ENCODE results near the gene FIG4.

Gene FIG4

GRCh38 chr6:109690737-109691621 lies at the start of gene FIG4, which contains the start of gene AK9:
TSS of gene FIG4 (plus strand) at chr6:109691296. CDS start at chr6:109691436, 140 bp downstream.
TSS of gene AK9 (minus strand) at chr6:109691202. CDS start at chr6:109675745, 15,457 bp downstream.
- DNase-seq: peak; percentile 92

DNA sequence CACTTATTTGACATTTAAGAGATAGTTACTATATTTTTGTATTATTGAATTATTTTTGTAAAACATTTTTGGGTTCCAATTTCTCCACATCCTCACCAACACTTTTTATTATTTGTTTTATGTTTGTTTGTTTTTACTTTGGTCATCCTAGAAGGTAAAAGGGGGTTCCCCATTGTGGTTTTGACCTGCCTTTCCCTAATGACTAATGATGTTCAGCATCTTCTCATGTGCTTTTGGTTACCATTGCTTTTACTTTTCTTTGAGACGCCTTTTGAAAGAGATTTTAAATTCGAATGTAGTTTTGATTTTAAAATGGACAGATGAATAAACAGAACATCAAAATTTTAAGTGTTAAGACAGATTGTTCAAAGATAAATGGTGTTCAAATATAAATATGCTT lies 47.0 kb upstream of the FIG4 start:
- no peak for DNase-seq

- no peak for DNase-seq
These were observed 37.8 kb upstream of the FIG4 start for GRCh38 chr6:109653264-109653663.

GRCh38 chr6:109655761-109656262 lies 35.3 kb upstream of the FIG4 start:
- DNase-seq: no peak

GRCh38 chr6:109660526-109661320 lies 30.4 kb upstream of the FIG4 start:
- no peak for DNase-seq

DNA sequence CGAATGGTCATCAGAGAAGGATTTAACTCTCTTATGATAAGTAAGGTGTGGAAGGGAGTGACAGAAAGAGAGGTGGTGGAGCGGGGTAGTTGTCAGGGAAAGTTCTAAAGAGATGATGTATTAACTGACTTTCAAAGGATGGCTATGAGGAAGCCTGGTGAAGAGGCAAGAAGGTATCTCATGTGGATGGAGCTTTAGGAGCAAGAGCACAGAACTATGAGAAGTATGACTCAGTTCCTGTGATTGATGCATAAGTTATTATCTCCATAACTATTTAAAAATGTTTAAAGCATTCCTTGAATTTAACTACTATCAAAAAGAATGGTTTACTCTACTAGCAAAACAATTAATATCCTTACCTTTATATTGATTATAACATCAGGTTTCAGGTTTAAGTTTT lies 28.9 kb upstream of the FIG4 start:
- DNase-seq: no peak

DNA sequence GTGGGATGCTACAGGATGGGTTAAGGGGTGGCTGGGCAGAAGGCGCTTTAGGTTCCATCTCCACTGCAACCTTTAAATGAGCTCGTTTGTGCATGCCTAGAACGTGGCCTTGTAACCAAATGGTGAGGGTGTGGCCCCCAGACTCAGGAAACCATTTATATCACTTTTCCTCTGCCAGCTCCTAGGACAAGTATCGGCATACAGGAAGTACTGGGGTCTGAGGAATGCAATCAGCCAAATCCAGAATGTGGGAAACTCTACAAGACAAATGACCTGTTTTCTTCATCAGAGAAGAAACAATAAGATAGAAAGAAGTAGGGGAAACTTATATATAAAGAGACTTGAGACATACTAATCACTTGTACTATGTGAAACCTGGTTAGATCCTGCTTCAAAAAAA lies 21.3 kb upstream of the FIG4 start:
- no peak for DNase-seq

GRCh38 chr6:109671733-109672132 lies 19.4 kb upstream of the FIG4 start:
- no peak for DNase-seq

DNA sequence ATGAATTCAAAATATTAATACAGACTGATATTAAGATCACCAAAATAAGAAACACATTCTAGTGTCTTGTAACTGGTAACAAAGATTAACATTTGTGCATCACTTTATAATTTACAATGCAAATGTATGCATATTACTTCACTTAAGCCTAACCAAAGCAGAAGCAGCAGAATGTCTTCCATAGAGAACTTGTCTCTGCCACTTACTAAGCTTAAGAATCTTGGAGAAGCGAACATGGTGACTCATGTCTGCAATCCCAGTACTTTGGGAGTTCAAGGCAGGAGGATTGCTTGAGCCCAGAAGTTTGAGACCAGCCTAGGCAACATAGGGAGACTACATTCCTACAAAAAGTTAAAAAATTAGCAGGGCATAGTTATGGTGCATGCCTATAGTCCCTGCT lies 18.9 kb upstream of the FIG4 start:
- DNase-seq: no peak

DNA sequence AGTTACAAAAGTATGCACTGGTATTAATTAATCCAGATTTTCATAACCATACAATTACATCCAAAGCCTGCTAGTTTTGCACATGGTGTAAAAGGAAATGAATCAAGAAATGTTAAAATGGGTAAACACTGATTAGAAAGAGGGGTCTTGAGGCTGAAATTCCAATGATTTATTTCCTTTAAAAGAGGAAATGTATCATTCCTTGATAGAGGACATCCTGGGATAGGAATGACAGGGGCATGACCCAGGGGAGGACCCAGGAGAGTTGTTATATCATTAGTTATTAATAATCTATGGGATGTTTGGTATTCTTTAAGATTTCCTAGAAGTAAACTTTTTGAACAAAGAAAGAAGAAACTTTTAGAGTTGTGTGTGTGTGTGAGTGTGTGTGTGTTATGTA lies 18.3 kb upstream of the FIG4 start:
- DNase-seq: no peak

DNA sequence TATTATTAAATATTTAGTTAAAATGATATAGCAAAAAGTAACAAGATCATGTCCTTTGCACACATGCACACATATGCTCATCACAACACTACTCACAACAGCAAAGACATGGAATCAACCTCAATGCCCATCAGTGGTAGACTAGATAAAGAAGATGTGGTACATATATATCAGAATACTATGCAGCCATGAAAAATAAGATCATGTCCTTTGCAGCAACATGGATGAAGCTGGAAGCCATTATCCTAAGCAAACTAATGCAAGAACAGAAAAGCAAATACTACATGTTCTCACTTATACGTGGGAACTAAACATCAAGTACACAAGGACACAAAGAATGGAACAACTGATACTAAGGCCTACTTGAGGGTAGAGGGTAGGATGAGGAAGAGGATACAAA lies 14.4 kb upstream of the FIG4 start:
- no peak for DNase-seq

- DNase-seq: no peak
These were observed 12.9 kb upstream of the FIG4 start for GRCh38 chr6:109678240-109678639.

DNA sequence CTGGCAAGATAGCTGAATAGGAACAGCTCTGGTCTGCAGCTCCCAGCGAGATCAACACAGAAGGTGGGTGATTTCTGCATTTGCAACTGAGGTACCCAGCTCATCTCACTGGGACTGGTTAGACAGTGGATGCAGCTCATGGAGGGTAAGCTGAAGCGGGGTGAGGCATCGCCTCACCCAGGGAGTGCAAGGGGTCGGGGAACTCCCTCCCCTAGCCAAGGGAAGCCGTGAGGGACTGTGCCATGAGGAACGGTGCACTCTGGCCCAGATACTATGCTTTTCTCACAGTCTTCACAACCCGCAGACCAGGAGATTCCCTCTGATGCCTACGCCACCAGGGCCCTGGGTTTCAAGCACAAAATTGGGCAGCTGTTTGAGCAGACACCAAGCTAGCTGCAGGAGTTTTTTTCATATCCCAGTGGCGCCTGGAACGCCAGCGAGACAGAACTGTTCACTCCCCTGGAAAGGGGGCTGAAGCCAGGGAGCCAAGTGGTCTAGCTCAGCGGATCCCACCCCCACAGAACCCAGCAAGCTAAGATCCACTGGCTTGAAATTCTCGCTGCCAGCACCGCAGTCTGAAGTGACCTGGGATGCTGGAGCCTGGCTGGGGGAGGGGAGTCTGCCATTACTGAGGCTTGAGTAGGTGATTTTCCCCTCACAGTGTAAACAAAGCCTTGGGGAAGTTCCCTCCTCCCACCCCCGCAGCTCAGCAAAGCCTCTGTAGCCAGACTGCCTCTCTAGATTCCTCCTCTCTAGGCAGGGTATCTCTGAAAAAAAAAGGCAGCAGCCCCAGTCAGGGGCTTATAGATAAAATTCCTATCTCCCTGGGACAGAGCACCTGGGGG lies 12.2 kb upstream of the FIG4 start:
- peak; percentile 18 for DNase-seq

DNA sequence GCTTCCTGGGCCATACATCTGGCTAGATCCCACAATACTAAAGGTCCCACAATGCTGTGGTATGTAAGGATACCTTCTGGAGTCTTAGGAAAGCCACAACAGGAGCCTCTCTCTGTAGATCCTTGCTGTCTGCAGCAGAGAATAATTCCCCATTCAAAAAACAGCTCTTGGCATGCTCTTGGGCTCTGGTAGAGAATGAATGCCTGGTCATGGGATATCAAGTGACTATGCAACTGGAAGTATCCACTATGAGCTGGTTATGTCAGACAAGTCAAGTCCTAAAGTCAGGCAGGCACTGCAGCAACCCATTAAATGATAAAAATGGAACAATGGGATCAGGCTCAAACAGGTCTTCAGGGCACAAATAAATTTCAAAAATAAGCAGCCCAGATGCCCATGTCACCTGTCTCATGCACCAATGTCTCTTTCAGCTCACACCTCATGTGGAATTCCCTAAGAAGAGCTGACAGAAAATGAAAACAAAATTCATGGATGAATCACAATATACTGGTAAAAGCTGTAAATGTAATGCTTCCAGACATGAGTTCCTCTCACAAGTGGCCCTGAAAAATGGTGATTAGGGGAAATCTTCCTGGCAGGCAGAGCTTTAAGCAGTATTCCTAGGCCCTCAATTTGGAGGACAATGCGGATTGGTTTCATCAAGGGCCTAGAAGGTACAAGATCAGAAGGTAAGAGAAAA lies 4.4 kb upstream of the FIG4 start:
- no peak for DNase-seq

- no peak for DNase-seq
These were observed 3.8 kb upstream of the FIG4 start for GRCh38 chr6:109687271-109687761.

GRCh38 chr6:109690373-109690736 lies 741 bp upstream of the FIG4 start:
- peak; percentile 76 for DNase-seq

DNA sequence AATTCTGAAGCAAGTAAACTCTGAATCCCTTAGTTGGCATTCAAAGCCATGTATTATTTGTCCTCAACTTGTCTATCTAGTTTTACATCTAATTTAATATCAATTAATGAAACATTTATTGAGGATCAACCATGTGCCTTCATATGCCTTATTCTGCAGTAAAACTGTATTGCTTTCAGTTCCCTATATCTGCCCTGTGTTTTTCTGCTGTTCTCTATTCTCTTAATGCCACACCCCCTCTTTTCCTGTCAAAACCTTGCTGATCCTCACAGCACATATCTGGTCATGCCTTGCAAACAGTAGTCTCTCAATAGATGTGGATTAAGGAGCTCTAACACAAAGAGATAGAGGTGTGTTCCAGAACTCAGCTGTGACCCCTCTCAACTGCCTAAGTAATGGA lies 2.0 kb downstream of the FIG4 start:
- DNase-seq: no peak

- DNase-seq: no peak
These were observed 4.4 kb downstream of the FIG4 start for GRCh38 chr6:109695468-109695867.

DNA sequence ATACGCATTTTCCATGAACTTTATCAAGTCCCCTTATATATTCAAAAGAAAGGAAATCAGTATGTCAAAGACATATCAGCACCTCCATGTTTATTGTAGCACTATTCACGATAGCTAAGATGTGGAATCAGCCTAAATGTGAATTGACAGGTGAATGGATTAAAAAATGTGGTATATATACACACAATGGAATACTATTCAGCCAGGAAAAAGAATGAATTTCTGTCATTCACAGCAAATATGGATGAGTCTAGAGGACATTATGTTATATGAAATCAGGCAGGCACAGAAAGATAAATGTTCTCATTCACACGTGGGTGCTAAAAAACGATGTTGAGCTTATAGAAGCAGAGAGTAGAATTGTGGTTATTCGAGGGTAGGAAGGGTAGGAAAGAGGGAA lies 5.3 kb downstream of the FIG4 start:
- DNase-seq: no peak

DNA sequence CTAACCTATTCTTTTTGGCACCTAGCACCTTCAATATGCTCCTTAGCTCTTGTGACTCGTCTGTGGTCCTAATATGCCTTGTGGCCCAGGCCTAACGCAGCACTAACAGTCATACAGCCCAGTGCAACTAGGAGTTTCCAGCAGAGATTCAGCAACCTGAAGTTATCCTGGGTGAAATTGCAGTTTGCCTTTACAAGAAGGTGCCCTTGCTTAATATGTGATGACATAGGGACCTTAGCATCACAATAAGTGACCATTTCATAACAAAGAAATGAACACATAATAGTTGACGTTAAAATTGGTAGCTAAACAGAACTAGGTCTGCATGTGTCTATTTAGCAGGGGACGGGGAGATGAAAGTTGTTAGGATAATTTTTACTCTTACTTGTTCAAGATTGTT lies 10.1 kb downstream of the FIG4 start:
- DNase-seq: no peak

DNA sequence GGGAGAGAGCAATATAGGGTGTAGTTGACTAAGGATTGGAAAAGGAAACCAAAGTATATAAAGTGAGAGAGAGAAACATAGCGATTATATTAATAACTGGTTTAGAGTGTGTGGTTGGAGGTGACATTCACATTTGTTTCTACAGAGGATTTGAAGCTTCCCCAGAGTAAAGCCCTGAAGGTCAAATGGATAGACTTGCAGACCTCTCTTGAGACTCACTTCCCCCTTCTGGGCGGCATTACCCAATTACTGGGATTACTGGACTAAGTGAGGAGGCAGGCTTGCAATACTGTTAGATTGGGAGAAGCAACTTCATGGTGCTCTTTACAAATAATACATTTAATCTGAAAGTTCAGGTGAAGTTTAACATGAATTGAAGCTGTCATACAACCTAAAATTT lies 10.7 kb downstream of the FIG4 start:
- DNase-seq: no peak

- DNase-seq: no peak
These were observed 11.7 kb downstream of the FIG4 start for GRCh38 chr6:109702791-109703190.

All from activated naive CD4-positive, alpha-beta T cell treated with anti-CD3 and anti-CD28 coated beads, Interleukin-2, amount 50 U/mL, for 16 hours (primary cell).